ENCODE results near the gene PTGER1.

The PTGER1 gene

DNA sequence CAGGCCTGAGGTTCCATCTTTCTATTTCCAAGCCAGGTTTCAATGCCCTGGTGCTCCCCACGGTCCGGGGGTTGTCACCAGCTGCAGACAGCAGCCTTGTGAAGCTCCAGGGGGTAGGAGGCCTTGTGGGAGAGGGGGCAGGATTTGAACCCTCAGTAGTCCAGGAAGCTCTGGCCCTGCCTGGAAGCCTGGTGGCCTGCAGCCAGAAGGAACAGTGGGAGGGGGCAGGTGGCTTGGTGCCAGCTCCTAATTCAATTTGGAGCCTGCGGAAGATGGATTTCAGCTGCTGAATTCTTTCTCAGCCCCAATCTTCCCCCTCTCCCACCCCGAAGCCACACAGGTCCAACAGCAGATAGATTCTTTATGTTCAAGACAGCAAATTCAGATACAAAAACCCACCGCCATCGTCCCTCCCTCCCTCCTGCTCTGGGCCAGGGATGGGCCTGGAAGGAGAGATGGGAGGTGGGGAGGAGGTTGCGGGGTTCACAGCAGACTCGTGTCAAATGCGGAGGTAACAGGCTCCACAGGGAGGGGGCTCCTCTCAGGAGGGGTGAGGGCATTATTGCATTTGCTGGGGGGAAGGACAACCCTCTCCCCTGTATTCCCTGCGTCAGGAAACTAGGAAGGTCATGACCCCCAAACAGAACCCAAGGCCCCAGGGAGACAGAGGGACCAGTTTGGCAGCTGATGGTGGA is 2.4 kb upstream of the PTGER1 start:
- no peak overlapping the region for H3K4me3 ChIP-seq (ENCODE audit: low read depth in 1 of 2, low read length in 1 of 2)
- peaks cover 51% of the 10 kb centered on the region for H3K27me3 ChIP-seq
- peaks cover 42 to 45% of the 10 kb centered on the region in 2 experiments for H3K4me1 ChIP-seq (ENCODE audit: control insufficient read depth in 1 of 2, insufficient read depth in 1 of 2, low read depth in 1 of 2, low read length in 1 of 2)
- TF ChIP-seq, protein P1, sequence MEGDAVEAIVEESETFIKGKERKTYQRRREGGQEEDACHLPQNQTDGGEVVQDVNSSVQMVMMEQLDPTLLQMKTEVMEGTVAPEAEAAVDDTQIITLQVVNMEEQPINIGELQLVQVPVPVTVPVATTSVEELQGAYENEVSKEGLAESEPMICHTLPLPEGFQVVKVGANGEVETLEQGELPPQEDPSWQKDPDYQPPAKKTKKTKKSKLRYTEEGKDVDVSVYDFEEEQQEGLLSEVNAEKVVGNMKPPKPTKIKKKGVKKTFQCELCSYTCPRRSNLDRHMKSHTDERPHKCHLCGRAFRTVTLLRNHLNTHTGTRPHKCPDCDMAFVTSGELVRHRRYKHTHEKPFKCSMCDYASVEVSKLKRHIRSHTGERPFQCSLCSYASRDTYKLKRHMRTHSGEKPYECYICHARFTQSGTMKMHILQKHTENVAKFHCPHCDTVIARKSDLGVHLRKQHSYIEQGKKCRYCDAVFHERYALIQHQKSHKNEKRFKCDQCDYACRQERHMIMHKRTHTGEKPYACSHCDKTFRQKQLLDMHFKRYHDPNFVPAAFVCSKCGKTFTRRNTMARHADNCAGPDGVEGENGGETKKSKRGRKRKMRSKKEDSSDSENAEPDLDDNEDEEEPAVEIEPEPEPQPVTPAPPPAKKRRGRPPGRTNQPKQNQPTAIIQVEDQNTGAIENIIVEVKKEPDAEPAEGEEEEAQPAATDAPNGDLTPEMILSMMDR (IDR thresholded peaks at IDR 0.05), result no peak
- H3K9me3 ChIP-seq, result no peaks in the 10 kb centered on the region
- H3K36me3 ChIP-seq, result no peaks in the 10 kb centered on the region
- no peak overlapping the region for H3K27ac ChIP-seq

DNA sequence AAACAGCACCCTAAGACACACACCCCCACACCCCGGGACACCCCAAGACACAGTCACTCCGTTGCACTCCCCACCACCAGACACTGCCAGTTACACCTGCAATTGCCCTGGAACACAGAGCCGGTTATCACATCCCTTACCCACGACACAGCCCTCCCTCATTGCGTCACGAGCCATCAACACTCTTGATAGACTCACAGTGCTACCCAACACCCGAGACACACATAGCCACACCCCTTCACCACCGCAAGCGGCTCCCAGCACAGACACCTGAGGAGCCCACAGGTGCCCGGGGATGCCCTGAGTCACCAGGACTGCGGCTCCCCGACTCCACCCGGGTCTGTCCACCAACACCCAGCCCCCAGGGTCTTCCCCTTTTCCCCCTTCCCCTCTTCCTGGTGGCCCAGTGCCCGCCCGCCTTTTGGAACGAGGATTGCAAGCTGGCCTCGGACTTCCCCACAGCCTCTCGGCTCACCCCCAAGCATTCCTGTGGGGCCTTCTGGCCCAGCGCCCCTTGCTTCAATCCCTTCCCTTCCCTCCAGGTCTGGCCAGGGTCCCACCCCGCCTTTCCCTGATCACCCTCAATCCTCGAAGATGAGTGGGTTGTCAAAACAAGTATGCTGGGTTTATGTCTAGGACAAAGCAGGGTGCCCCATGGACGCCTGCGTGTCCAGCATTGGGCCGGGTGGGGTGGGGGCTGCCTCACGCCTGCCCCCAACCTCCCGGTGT is 1.7 kb upstream of the PTGER1 start:
- Histone ChIP-seq H3K36me3 (peaks cover 3% of the 10 kb centered on the region), H3K4me3 (ENCODE audit: low read depth in 1 of 2, low read length in 1 of 2) (no peak overlapping the region), H3K27ac (no peak overlapping the region), H3K4me1 (ENCODE audit: control insufficient read depth in 1 of 2, insufficient read depth in 1 of 2, low read depth in 1 of 2, low read length in 1 of 2) (peaks cover 49 to 51% of the 10 kb centered on the region in 2 experiments), H3K9me3 (no peaks in the 10 kb centered on the region), H3K27me3 (peaks cover 58% of the 10 kb centered on the region)
- TF ChIP-seq, protein P1 (IDR thresholded peaks at IDR 0.05), result no peak

DNA sequence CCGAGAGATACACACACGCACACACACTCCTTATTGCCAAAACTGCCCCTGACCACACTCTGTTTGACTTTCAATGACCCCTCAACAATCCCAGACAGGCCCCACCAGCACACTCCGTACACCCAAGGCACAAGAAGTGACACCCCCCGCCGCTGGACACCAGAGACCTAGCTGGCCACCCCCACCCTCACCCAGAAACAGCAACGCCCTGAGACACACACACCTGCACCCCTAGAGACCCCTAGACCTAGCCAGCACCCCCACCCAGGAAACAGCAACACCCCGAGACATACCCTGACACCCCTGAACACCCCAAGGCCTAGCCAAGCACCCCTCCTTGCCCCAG is 1.1 kb upstream of the PTGER1 start:
- no peak overlapping the region for H3K4me3 ChIP-seq (ENCODE audit: low read depth in 1 of 2, low read length in 1 of 2)
- H3K27ac ChIP-seq, result no peak overlapping the region
- H3K27me3 ChIP-seq, result peaks cover 60% of the 10 kb centered on the region
- H3K36me3 ChIP-seq, result peaks cover 8% of the 10 kb centered on the region
- peaks cover 50 to 52% of the 10 kb centered on the region in 2 experiments for H3K4me1 ChIP-seq (ENCODE audit: control insufficient read depth in 1 of 2, insufficient read depth in 1 of 2, low read depth in 1 of 2, low read length in 1 of 2)
- TF ChIP-seq, protein P1 (IDR thresholded peaks at IDR 0.05), result no peak
- H3K9me3 ChIP-seq, result no peaks in the 10 kb centered on the region

DNA sequence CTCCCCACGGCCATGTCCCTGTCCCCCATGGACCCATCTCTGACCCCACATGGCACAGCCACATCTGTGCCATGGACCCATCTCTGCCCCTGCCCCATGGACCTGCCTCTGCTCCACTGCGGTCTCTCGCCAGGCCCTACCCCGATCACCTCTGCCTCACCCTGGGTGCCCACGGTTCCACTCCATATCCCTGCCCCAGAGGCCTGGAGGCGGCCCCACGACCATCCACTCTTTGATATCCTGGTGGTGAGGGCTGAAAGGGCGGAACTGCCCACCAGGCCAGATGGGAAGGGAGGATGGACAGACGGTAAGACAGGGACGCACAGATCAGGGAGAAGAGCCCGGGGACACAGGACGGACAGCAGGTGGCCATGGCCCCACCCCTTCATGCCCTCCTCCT is 327 bp downstream of the PTGER1 start:
- peaks cover 23% of the 10 kb centered on the region for H3K36me3 ChIP-seq
- TF ChIP-seq, protein P1 (IDR thresholded peaks at IDR 0.05), result no peak
- H3K4me1 ChIP-seq (ENCODE audit: control insufficient read depth in 1 of 2, insufficient read depth in 1 of 2, low read depth in 1 of 2, low read length in 1 of 2), result peaks cover 43 to 44% of the 10 kb centered on the region in 2 experiments
- peaks cover 60% of the 10 kb centered on the region for H3K27me3 ChIP-seq
- H3K9me3 ChIP-seq, result no peaks in the 10 kb centered on the region
- no peak overlapping the region for H3K27ac ChIP-seq
- H3K4me3 ChIP-seq (ENCODE audit: low read depth in 1 of 2, low read length in 1 of 2), result no peak overlapping the region

DNA sequence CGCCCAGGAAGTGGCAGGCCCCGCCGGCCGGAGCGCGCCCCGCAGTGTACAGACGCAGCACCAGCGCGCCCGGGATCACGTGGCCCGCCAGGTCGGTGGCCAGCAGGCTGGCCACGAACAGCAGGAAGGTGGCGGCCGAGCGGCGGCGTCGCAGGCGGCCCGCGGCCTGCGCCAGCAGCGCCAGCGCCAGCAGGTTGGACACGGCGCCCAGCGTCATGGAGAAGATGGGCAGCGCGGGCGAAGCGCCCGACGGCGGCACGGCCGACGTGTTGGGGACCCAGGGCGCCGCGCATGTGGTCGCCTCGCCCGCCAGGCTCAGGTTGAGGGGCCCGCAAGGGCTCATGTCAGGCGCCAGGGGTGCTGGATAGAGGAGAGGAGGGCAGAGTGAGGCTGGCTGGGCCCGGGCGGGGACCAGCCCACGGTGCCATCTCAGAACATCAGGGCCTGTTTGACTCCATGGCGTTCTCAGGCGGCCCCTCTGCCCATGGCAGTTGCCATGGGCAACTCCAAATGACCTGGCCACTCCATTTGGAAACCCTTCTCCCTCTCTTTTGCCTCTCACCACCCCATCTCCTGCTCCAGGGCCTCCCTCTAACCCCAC is 1.1 kb downstream of the PTGER1 start:
- TF ChIP-seq, protein P1 (IDR thresholded peaks at IDR 0.05), result no peak
- H3K4me3 ChIP-seq (ENCODE audit: low read depth in 1 of 2, low read length in 1 of 2), result no peak overlapping the region
- peaks cover 60% of the 10 kb centered on the region for H3K27me3 ChIP-seq
- H3K36me3 ChIP-seq, result peaks cover 30% of the 10 kb centered on the region
- H3K27ac ChIP-seq, result no peak overlapping the region
- no peaks in the 10 kb centered on the region for H3K9me3 ChIP-seq
- peaks cover 36 to 37% of the 10 kb centered on the region in 2 experiments for H3K4me1 ChIP-seq (ENCODE audit: control insufficient read depth in 1 of 2, insufficient read depth in 1 of 2, low read depth in 1 of 2, low read length in 1 of 2)
